ENCODE results near the gene KAZN. TPM values are rescaled to one million over a fixed set of nuclear protein-coding genes. Genes with fewer than 3 reads are reported as not detected.

Gene KAZN
- total and polyA plus RNA-seq, 2 donors from 2014 or later = 17.4 to 60.8 TPM

GRCh38 chr1:15100121-15100879, 501.8 kb downstream of the KAZN start:
- peak; percentile 97 for TF ChIP-seq CTCF (IDR thresholded peaks at IDR 0.05; ENCODE audit: borderline replicate concordance, extremely low read depth, insufficient read depth)
- H3K36me3 ChIP-seq (ENCODE audit: control insufficient read depth in 2 of 3, insufficient read depth in 3 of 3, low read length in 3 of 3) = no peaks in the 10 kb centered on the region
- H3K27ac ChIP-seq (ENCODE audit: low read depth in 2 of 2, low read length in 2 of 2) = no peak overlapping the region
- H3K9me3 ChIP-seq (ENCODE audit: control insufficient read depth in 2 of 3, insufficient read depth in 1 of 3, low read length in 3 of 3) = peaks cover 2 to 6% (median 3%) of the 10 kb centered on the region in 3 donors
- H3K9ac ChIP-seq (ENCODE audit: low read length in 3 of 3) = no peak overlapping the region
- H3K27me3 ChIP-seq (ENCODE audit: control insufficient read depth, insufficient read depth, low read length) = no peaks in the 10 kb centered on the region
- FAIRE-seq = no peak
- H3K4me1 ChIP-seq (ENCODE audit: control insufficient read depth in 2 of 3, insufficient read depth in 2 of 3, low read depth in 1 of 3, low read length in 3 of 3) = peaks cover 0 to 3% (median 0%) of the 10 kb centered on the region in 3 donors
- H3K4me3 ChIP-seq (ENCODE audit: low read length in 3 of 3) = no peak overlapping the region
- intact Hi-C loops (cut with DNase I) = no loop called here
- DNase-seq = peak in 4 of 5 donors; percentile 81 to 85 (median 83)

GRCh38 chr1:15100880-15101760, 502.6 kb downstream of the KAZN start:
- Histone ChIP-seq H3K4me3 (ENCODE audit: low read length in 3 of 3) (no peak overlapping the region), H3K9ac (ENCODE audit: low read length in 3 of 3) (no peak overlapping the region), H3K9me3 (ENCODE audit: control insufficient read depth in 2 of 3, insufficient read depth in 1 of 3, low read length in 3 of 3) (peaks cover 2 to 6% (median 3%) of the 10 kb centered on the region in 3 donors), H3K27ac (ENCODE audit: low read depth in 2 of 2, low read length in 2 of 2) (no peak overlapping the region), H3K36me3 (ENCODE audit: control insufficient read depth in 2 of 3, insufficient read depth in 3 of 3, low read length in 3 of 3) (no peaks in the 10 kb centered on the region), H3K27me3 (ENCODE audit: control insufficient read depth, insufficient read depth, low read length) (no peaks in the 10 kb centered on the region), H3K4me1 (ENCODE audit: control insufficient read depth in 2 of 3, insufficient read depth in 2 of 3, low read depth in 1 of 3, low read length in 3 of 3) (peaks cover 0 to 3% (median 0%) of the 10 kb centered on the region in 3 donors)
- intact Hi-C loops (cut with DNase I) = no loop called here
- no peak for TF ChIP-seq CTCF (IDR thresholded peaks at IDR 0.05; ENCODE audit: borderline replicate concordance, extremely low read depth, insufficient read depth)
- FAIRE-seq = no peak
- no peak for DNase-seq

DNA sequence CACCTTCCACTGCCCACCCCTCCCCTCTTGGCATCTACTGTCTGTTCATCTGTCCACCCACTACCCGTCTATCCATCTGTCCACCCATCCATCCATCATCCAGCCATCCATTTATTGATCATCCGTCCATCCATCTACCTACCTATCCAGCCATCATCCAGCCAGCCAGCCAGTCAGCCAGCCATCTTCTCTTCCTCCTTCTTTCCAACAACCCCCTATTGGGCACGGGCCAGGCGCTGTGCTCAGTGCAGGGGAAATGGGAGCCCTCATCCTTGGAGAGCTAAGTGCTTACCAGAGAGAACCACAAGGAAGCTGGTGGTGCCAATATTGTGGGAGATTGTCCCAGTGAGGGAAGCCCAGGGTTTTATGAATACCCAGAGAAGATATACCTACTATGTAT, 503.3 kb downstream of the KAZN start:
- no peaks in the 10 kb centered on the region for H3K36me3 ChIP-seq (ENCODE audit: control insufficient read depth in 2 of 3, insufficient read depth in 3 of 3, low read length in 3 of 3)
- H3K9me3 ChIP-seq (ENCODE audit: control insufficient read depth in 2 of 3, insufficient read depth in 1 of 3, low read length in 3 of 3) = peaks cover 2 to 6% (median 3%) of the 10 kb centered on the region in 3 donors

More for the DNA sequence above, 503.3 kb downstream of the KAZN start:
- H3K27me3 ChIP-seq (ENCODE audit: control insufficient read depth, insufficient read depth, low read length) = no peaks in the 10 kb centered on the region
- H3K9ac ChIP-seq (ENCODE audit: low read length in 3 of 3) = no peak overlapping the region
- DNase-seq (no peak), FAIRE-seq (no peak)
- peaks cover 0 to 3% (median 0%) of the 10 kb centered on the region in 3 donors for H3K4me1 ChIP-seq (ENCODE audit: control insufficient read depth in 2 of 3, insufficient read depth in 2 of 3, low read depth in 1 of 3, low read length in 3 of 3)
- no peak overlapping the region for H3K4me3 ChIP-seq (ENCODE audit: low read length in 3 of 3)
- H3K27ac ChIP-seq (ENCODE audit: low read depth in 2 of 2, low read length in 2 of 2) = no peak overlapping the region
- TF ChIP-seq CTCF (IDR thresholded peaks at IDR 0.05; ENCODE audit: borderline replicate concordance, extremely low read depth, insufficient read depth) = no peak
- intact Hi-C loops (cut with DNase I) = no loop called here

All from kidney (tissue), 14 donors.